Mesendoderm (in vitro differentiated cells): ENCODE measurements around the gene E4F1.

Experiments
- DNase-seq: peaks from one replicate; pipeline ENCODE4 v3.0.0; 2013
- H2AK5ac ChIP-seq: 2 replicates; pipeline ENCODE4 v1.6.1; 2013; ENCODE audit warnings: low read length, inconsistent platforms
- H2BK120ac ChIP-seq: 2 replicates; pipeline ENCODE4 v1.6.1; 2013; ENCODE audit warnings: low read depth, mild to moderate bottlenecking, low read length, moderate library complexity, mixed read lengths
- H2BK15ac ChIP-seq: replicated peaks from 2 replicates; pipeline ENCODE4 v1.6.1; 2013; ENCODE audit warnings: low read depth, mild to moderate bottlenecking, moderate library complexity
- H2BK5ac ChIP-seq: 2 replicates; pipeline ENCODE4 v1.6.1; 2013; ENCODE audit warnings: low read length, inconsistent platforms
- H3K18ac ChIP-seq: 2 replicates; pipeline ENCODE4 v1.6.1; 2013; ENCODE audit warnings: mild to moderate bottlenecking, low read length, mixed read lengths
- H3K23ac ChIP-seq: one replicate; pipeline ENCODE4 v1.6.1; 2013; ENCODE audit warnings: low read length
- H3K27ac ChIP-seq: 2 replicates; pipeline ENCODE4 v1.5.1; 2013; ENCODE audit warnings: low read depth, mild to moderate bottlenecking, inconsistent platforms, low read length, moderate library complexity
- H3K27me3 ChIP-seq: 2 replicates; pipeline ENCODE4 v1.6.1; 2013; ENCODE audit warnings: low read length, control low read depth, mild to moderate bottlenecking, inconsistent platforms; ENCODE audit not compliant: insufficient read depth, poor library complexity
- H3K36me3 ChIP-seq: 2 replicates; pipeline ENCODE4 v1.6.1; 2013; ENCODE audit warnings: low read length, inconsistent platforms; ENCODE audit not compliant: control insufficient read depth, insufficient read depth
- H3K4ac ChIP-seq: one replicate; pipeline ENCODE4 v1.6.1; 2013; ENCODE audit warnings: low read depth, mild to moderate bottlenecking, low read length, moderate library complexity
- H3K4me1 ChIP-seq: 2 replicates; pipeline ENCODE4 v1.6.1; 2013; ENCODE audit warnings: low read depth, low read length, inconsistent platforms; ENCODE audit not compliant: control insufficient read depth
- H3K4me2 ChIP-seq: 2 replicates; pipeline ENCODE4 v1.6.1; 2013; ENCODE audit warnings: low read length
- H3K4me3 ChIP-seq: 2 replicates; pipeline ENCODE4 v1.5.1; 2013; ENCODE audit warnings: mild to moderate bottlenecking, low read length
- H3K56ac ChIP-seq: one replicate; pipeline ENCODE4 v1.6.1; 2013; ENCODE audit warnings: low read length
- H3K79me1 ChIP-seq: 2 replicates; pipeline ENCODE4 v1.6.1; 2013; ENCODE audit warnings: low read length, inconsistent platforms
- H3K79me2 ChIP-seq: 2 replicates; pipeline ENCODE4 v1.6.1; 2013; ENCODE audit warnings: mild to moderate bottlenecking, low read length; ENCODE audit not compliant: control insufficient read depth, insufficient read depth
- H3K9ac ChIP-seq: 2 replicates; pipeline ENCODE4 v1.6.1; 2013; ENCODE audit warnings: low read length, inconsistent platforms
- H4K5ac ChIP-seq: one replicate; pipeline ENCODE4 v1.6.1; 2013; ENCODE audit warnings: low read length
- H4K8ac ChIP-seq: one replicate; pipeline ENCODE4 v1.6.1; 2013; ENCODE audit warnings: low read depth, mild to moderate bottlenecking, control low read depth, low read length, moderate library complexity
- WGBS: extraction: QIAGEN DNeasy Blood & Tissue Kit; methylation state at CpG from one replicate; pipeline ENCODE4 v1.1.7; 2013; ENCODE audit warnings: low lambda C conversion rate, missing lambda C conversion rate; ENCODE audit not compliant: insufficient coverage; ENCODE audit errors: extremely low coverage; 5-methylcytosine and 5-hydroxymethylcytosine counted together

The E4F1 gene

DNA sequence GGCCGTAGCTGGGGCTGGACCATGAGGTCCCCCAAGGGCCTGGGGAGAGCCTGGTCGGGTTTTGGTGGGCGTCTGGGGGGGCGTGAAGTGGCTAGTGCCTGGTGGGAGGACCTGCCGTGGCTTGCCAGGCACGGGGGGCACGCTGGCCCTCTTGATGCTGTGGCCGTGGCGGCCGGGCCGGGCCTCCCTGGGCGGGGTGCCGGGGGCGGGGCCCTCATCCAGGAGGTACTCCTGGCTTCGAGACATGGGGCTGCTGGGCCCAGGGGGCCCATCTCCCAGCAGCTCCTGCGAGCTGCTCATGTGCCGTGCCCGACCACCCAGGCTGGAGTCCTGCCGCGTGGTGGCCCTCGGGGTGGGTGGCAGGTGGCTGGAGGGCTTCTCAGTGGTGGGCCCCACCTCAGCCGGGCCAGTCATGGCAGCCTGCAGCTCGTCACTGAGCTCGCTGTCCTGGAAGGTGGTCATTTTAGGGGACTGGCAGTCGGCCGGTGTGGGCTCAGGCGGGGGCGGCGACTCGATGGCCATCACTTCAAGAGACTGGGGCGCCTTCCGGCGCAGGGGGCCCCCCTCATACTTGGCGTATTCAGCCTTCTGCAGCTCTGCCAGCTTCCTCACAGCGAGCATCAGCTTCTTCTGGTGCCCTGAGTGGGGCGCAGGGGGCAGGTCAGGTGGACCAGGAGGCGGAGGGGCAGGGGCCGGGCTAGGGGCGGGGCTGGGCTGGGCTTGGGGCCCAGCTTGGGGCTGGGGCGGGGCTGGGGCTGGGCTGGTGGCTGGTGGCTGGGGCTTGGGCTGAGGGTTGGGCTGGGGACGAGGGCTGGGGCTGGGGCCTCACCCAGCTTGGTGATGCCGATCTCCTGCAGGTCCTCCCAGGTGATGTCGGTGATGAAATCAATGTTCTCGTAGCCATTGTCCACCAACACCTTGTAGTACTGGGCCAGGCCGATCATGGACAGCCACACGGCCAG is 42.1 kb upstream of the E4F1 start:
- H3K27ac ChIP-seq: no peak overlapping the region
- H4K8ac ChIP-seq: no peak overlapping the region
- H3K23ac ChIP-seq: no peak overlapping the region
- DNase-seq: no peak
- no peak overlapping the region for H2AK5ac ChIP-seq
- no peaks in the 10 kb centered on the region for H3K4me1 ChIP-seq
- H3K27me3 ChIP-seq: no peaks in the 10 kb centered on the region
- no peak overlapping the region for H3K56ac ChIP-seq
- no peak overlapping the region for H3K4ac ChIP-seq
- H3K79me1 ChIP-seq: no peaks in the 10 kb centered on the region
- H3K79me2 ChIP-seq: no peaks in the 10 kb centered on the region
- no peak overlapping the region for H3K9ac ChIP-seq
- H3K18ac ChIP-seq: no peak overlapping the region
- no peak overlapping the region for H2BK15ac ChIP-seq
- WGBS: no CpG with 5 or more reads among the region's 46 CpGs
- no peak overlapping the region for H3K4me2 ChIP-seq
- H4K5ac ChIP-seq: no peak overlapping the region
- H3K4me3 ChIP-seq: no peak overlapping the region
- H2BK5ac ChIP-seq: no peak overlapping the region
- peaks cover 2% of the 10 kb centered on the region for H3K36me3 ChIP-seq
- H2BK120ac ChIP-seq: no peak overlapping the region

DNA sequence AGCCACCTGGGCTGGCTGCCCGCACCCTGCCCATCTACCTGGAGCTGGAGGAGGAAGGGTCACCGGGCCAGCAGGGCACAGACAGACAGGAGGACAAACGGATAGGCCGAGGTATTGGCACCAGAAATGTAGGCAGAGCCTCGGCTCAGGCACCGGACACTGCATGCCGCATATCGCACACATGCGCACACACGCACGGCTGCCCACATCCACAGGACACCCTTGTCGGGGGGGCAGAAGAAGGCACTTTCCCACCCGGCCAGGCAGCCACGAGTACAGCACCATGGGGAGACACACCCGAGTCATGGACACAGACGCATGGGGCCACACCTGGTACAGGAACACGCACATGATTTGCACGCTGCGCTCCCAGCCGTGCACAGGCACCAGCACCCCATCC is 41.4 kb upstream of the E4F1 start:
- no peak overlapping the region for H3K4me2 ChIP-seq
- no peak overlapping the region for H4K5ac ChIP-seq
- no peaks in the 10 kb centered on the region for H3K27me3 ChIP-seq
- no peak for DNase-seq
- H3K9ac ChIP-seq: no peak overlapping the region
- no peak overlapping the region for H4K8ac ChIP-seq
- H3K36me3 ChIP-seq: peaks cover 2% of the 10 kb centered on the region
- no peak overlapping the region for H3K4me3 ChIP-seq
- no peaks in the 10 kb centered on the region for H3K4me1 ChIP-seq
- no peaks in the 10 kb centered on the region for H3K79me1 ChIP-seq
- H2BK5ac ChIP-seq: no peak overlapping the region
- no peak overlapping the region for H2AK5ac ChIP-seq
- no peak overlapping the region for H3K18ac ChIP-seq
- no CpG with 5 or more reads among the region's 20 CpGs for WGBS
- no peaks in the 10 kb centered on the region for H3K79me2 ChIP-seq
- H2BK15ac ChIP-seq: no peak overlapping the region
- H3K23ac ChIP-seq: no peak overlapping the region
- H3K56ac ChIP-seq: no peak overlapping the region
- H2BK120ac ChIP-seq: no peak overlapping the region
- H3K27ac ChIP-seq: no peak overlapping the region
- no peak overlapping the region for H3K4ac ChIP-seq

DNA sequence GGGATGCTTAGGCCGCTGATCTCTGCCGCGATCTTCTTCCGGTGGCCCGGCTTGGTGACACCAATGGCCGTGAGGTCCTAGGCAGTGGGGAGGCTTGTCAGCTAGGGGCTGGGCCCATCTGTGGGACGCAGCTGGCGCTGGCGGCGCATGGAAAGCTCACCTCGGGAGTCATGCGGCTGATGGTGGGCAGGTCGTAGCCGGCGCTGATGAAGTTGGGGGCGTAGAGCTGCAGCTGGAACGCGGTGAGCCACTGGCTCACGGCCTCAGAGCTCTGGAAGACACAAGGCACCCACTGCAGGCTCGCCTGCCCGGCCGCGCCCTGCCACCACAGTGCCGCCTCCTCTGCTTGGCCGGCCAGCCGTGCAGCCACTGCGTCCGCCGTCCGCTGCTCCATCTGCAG is 39.7 kb upstream of the E4F1 start:
- no peaks in the 10 kb centered on the region for H3K36me3 ChIP-seq
- no peak overlapping the region for H2BK5ac ChIP-seq
- H2BK15ac ChIP-seq: no peak overlapping the region
- H4K5ac ChIP-seq: no peak overlapping the region
- no peaks in the 10 kb centered on the region for H3K27me3 ChIP-seq
- WGBS: no CpG with 5 or more reads among the region's 30 CpGs
- H3K9ac ChIP-seq: no peak overlapping the region
- no peak overlapping the region for H3K4me2 ChIP-seq
- DNase-seq: no peak
- no peak overlapping the region for H3K27ac ChIP-seq
- no peak overlapping the region for H2AK5ac ChIP-seq
- H3K4me3 ChIP-seq: no peak overlapping the region
- H2BK120ac ChIP-seq: no peak overlapping the region
- no peak overlapping the region for H3K4ac ChIP-seq
- no peaks in the 10 kb centered on the region for H3K79me1 ChIP-seq
- no peak overlapping the region for H3K18ac ChIP-seq
- no peaks in the 10 kb centered on the region for H3K79me2 ChIP-seq
- no peaks in the 10 kb centered on the region for H3K4me1 ChIP-seq
- H3K56ac ChIP-seq: no peak overlapping the region
- H3K23ac ChIP-seq: no peak overlapping the region
- H4K8ac ChIP-seq: no peak overlapping the region

DNA sequence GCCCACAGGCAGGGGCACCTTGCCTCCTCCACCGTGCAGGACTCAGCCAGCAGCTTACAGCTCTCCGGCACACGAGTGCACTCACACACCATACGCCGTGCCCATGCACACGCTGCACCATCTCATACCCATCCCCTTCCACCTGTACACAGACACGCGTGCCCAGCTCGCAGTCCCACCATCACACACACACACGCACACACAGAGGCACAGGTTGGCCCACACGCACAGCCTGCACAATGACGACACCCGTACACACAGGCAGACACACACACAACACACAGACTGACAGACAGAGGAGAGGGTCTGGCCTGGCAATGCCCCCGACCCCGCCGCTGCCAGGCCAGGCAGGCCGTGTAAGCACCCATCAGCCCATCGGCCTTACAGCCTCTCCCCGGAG is 39.0 kb upstream of the E4F1 start:
- no peak overlapping the region for H3K27ac ChIP-seq
- H2AK5ac ChIP-seq: no peak overlapping the region
- H3K9ac ChIP-seq: no peak overlapping the region
- no peaks in the 10 kb centered on the region for H3K79me2 ChIP-seq
- H3K4me2 ChIP-seq: no peak overlapping the region
- H4K8ac ChIP-seq: no peak overlapping the region
- no peaks in the 10 kb centered on the region for H3K79me1 ChIP-seq
- no peak overlapping the region for H3K23ac ChIP-seq
- no peak overlapping the region for H2BK120ac ChIP-seq
- H3K4me1 ChIP-seq: no peaks in the 10 kb centered on the region
- H2BK5ac ChIP-seq: no peak overlapping the region
- H2BK15ac ChIP-seq: no peak overlapping the region
- H3K36me3 ChIP-seq: no peaks in the 10 kb centered on the region
- no peak overlapping the region for H3K18ac ChIP-seq
- H3K4me3 ChIP-seq: no peak overlapping the region
- no peak overlapping the region for H3K4ac ChIP-seq
- no CpG with 5 or more reads among the region's 19 CpGs for WGBS
- no peak for DNase-seq
- no peak overlapping the region for H3K56ac ChIP-seq
- no peak overlapping the region for H4K5ac ChIP-seq
- no peaks in the 10 kb centered on the region for H3K27me3 ChIP-seq

- no peak overlapping the region for H2AK5ac ChIP-seq
- H3K18ac ChIP-seq: no peak overlapping the region
- no peaks in the 10 kb centered on the region for H3K79me2 ChIP-seq
- no peak overlapping the region for H4K8ac ChIP-seq
- no peak overlapping the region for H3K9ac ChIP-seq
- no peak overlapping the region for H4K5ac ChIP-seq
- no peaks in the 10 kb centered on the region for H3K79me1 ChIP-seq
- H2BK5ac ChIP-seq: no peak overlapping the region
- no peak overlapping the region for H3K4me2 ChIP-seq
- H2BK120ac ChIP-seq: no peak overlapping the region
- no CpG with 5 or more reads among the region's 20 CpGs for WGBS
- no peaks in the 10 kb centered on the region for H3K36me3 ChIP-seq
- DNase-seq: no peak
- no peak overlapping the region for H2BK15ac ChIP-seq
- H3K27ac ChIP-seq: no peak overlapping the region
- H3K56ac ChIP-seq: no peak overlapping the region
- H3K4ac ChIP-seq: no peak overlapping the region
- no peak overlapping the region for H3K23ac ChIP-seq
- H3K4me3 ChIP-seq: no peak overlapping the region
- no peaks in the 10 kb centered on the region for H3K4me1 ChIP-seq
- no peaks in the 10 kb centered on the region for H3K27me3 ChIP-seq
These were observed 38.4 kb upstream of the E4F1 start for GRCh38 chr16:2184962-2185361.

- no peak overlapping the region for H3K18ac ChIP-seq
- WGBS: no CpG with 5 or more reads among the region's 13 CpGs
These were observed 37.3 kb upstream of the E4F1 start for GRCh38 chr16:2186064-2186463.

More at GRCh38 chr16:2186064-2186463, 37.3 kb upstream of the E4F1 start:
- Histone ChIP-seq H4K5ac (no peak overlapping the region), H3K27me3 (no peaks in the 10 kb centered on the region), H3K4me3 (no peak overlapping the region), H3K4ac (no peak overlapping the region), H3K4me1 (no peaks in the 10 kb centered on the region), H2AK5ac (no peak overlapping the region), H3K9ac (no peak overlapping the region), H2BK5ac (no peak overlapping the region), H2BK15ac (no peak overlapping the region), H3K4me2 (no peak overlapping the region), H3K79me1 (no peaks in the 10 kb centered on the region), H3K23ac (no peak overlapping the region), H3K56ac (no peak overlapping the region), H4K8ac (no peak overlapping the region), H3K36me3 (no peaks in the 10 kb centered on the region), H2BK120ac (no peak overlapping the region), H3K79me2 (no peaks in the 10 kb centered on the region), H3K27ac (no peak overlapping the region)
- no peak for DNase-seq
